ENCODE measurements around the gene HOXD11. TPM values are rescaled to one million over a fixed set of nuclear protein-coding genes. Genes with fewer than 3 reads are reported as not detected.
A peak's percentile ranks its signal among the peaks of the same experiment; 100 is the strongest.

The HOXD11 gene
- total RNA-seq, 1 donor from 2014 or later: 16.3 TPM

DNA sequence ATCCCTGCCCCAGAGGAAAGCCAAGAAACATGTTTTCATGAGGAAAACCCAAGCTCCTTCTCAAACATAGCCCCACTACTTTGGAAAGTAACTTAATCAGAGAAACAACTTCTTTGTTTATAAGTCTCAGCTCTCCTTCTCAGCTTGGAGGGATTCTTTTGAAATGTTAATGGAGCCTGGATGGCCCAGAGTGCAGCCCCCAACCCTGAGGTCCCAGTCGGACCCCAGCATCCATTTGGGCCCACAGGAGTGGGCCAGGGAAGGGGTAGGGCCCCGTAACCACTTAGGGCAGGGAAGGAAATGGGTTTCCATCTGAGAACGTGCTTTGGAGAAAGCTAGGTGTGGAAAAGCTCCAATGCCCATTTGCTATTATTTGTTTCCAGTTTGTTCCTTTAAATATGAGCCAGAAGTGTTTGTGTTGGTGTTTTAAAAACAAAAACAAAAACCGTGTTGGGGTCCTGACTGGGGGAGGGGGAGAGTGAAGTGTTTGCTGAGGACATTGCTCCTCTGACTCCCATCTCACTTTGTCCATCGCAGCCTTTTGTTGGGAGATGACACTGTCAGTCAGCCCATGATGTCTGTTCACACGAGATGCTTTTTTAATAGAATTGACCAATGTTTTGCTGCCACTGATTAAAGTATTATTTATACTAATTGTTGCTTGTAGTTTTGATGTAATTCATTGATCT is 48.4 kb downstream of the HOXD11 start:
- H3K4me3 ChIP-seq (ENCODE audit: low read depth, low read length): peak overlapping the region; percentile 59
- no peak for DNase-seq (ENCODE audit: low read depth)
- H3K27me3 ChIP-seq (ENCODE audit: control insufficient read depth, insufficient read depth, low read length): no peaks in the 10 kb centered on the region
- H3K36me3 ChIP-seq (ENCODE audit: control insufficient read depth, insufficient read depth, low read length): peaks cover 2% of the 10 kb centered on the region
- TF ChIP-seq, protein P1, sequence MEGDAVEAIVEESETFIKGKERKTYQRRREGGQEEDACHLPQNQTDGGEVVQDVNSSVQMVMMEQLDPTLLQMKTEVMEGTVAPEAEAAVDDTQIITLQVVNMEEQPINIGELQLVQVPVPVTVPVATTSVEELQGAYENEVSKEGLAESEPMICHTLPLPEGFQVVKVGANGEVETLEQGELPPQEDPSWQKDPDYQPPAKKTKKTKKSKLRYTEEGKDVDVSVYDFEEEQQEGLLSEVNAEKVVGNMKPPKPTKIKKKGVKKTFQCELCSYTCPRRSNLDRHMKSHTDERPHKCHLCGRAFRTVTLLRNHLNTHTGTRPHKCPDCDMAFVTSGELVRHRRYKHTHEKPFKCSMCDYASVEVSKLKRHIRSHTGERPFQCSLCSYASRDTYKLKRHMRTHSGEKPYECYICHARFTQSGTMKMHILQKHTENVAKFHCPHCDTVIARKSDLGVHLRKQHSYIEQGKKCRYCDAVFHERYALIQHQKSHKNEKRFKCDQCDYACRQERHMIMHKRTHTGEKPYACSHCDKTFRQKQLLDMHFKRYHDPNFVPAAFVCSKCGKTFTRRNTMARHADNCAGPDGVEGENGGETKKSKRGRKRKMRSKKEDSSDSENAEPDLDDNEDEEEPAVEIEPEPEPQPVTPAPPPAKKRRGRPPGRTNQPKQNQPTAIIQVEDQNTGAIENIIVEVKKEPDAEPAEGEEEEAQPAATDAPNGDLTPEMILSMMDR (IDR thresholded peaks at IDR 0.05; ENCODE audit: insufficient read depth, low read length, poor library complexity, severe bottlenecking): no peak

DNA sequence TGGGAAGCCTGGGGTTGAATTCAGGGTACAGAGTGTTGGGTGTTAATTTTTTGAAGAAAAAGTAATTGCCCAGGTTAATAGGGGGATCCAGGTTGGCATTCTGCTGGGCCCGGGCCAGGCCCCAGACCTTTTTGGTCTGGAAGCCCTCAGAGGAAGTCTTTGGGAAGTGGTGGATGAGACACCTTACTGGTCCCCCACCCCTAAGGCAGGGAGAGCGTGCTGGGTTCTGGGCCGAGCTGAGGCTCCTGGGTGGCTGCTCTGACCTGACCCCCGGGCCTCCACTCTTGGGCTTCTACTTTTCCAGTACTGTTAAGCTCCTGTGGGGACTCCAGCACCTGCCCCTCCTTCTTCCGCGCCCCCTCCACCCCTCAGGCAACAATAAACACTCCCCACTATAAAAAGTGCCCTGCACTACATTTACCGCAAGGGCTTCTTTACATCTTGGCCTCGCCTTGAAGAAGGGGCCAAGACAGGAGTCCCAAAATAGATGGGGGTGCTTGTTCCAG is 49.3 kb downstream of the HOXD11 start:
- TF ChIP-seq, protein P1 (IDR thresholded peaks at IDR 0.05; ENCODE audit: insufficient read depth, low read length, poor library complexity, severe bottlenecking): no peak
- peak overlapping the region; percentile 43 for H3K4me3 ChIP-seq (ENCODE audit: low read depth, low read length)
- no peak for DNase-seq (ENCODE audit: low read depth)
- no peaks in the 10 kb centered on the region for H3K27me3 ChIP-seq (ENCODE audit: control insufficient read depth, insufficient read depth, low read length)
- peaks cover 2% of the 10 kb centered on the region for H3K36me3 ChIP-seq (ENCODE audit: control insufficient read depth, insufficient read depth, low read length)

DNA sequence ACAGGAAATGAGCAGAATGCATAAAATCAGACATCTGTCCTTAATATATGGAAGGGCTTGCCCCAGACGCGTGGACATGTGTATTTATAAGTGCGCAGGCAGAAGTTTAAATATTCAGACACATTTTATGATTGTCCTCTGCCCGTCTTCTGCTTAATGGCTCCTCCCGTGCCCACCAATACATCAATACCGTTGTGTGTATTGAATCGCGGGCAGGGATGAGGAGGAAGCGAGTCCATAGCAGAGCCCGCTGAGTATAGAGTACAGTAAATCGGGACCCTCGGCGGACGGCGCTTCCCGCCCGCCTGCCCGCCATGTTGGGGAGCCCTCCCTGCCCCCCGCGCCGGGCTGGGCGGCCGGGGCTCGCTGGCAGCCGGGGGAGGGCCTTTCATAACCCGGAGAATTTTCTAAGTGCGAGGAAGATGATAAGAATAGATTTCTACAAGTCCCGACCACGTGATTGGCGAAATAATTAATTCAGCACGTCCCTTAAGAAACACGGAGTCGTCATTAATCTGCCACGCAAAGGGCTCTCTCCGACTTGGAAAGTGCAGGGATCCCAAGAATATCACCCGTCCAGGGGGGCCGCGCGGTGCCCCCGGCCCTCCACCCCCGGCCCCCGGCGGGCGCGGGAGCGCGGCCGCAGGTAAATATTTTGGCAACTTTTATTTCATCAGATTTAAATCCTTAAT is 49.9 kb downstream of the HOXD11 start, which contains the start of gene HOXD3:
HOXD3 (plus strand) TSS at position 501 of the 692 bp plus-strand sequence. CDS start 11,808 bp downstream, outside the sequence.
- TF ChIP-seq, protein P1 (IDR thresholded peaks at IDR 0.05; ENCODE audit: insufficient read depth, low read length, poor library complexity, severe bottlenecking): no peak
- no peak for DNase-seq (ENCODE audit: low read depth)
- H3K4me3 ChIP-seq (ENCODE audit: low read depth, low read length): peak within 1 kb of the TSS; percentile 43
- H3K27me3 ChIP-seq (ENCODE audit: control insufficient read depth, insufficient read depth, low read length): no peaks in the 10 kb centered on the region
- peaks cover 2% of the 10 kb centered on the region for H3K36me3 ChIP-seq (ENCODE audit: control insufficient read depth, insufficient read depth, low read length)

DNA sequence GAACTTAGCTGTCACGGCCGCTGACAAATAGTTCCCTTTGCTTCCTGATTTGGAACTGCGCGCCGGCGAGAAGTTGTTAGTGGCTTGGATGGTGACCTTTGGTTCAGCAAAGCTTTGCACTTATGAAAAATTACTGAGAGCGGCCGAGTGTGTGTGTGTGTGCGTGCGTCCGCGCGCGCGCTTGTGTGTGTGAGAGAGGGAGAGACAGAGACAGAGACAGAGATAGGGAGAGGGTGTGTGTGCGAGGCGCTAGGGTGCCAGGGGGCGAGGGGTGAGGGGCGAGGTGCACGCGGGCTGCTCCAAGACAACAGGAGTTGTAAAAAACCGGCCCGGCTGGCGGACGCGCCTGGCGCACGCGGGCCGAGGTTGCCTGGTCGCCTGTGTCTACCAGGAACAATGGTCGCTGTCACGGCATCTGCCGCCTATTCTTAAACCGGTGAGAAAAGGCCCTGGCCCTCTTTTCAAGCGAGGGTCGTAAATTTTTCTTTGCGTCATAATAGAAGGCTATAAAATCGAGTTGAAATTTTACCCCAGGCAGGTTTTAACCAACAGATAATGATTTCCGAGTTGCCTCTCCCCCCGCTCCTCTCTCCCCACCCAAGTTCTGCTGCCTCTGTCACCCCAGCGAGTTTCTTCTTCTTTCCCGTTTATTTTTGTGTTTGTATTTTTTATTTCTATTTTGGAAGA is 50.6 kb downstream of the HOXD11 start:
- Histone ChIP-seq H3K27me3 (ENCODE audit: control insufficient read depth, insufficient read depth, low read length) (no peaks in the 10 kb centered on the region), H3K4me3 (ENCODE audit: low read depth, low read length) (peak overlapping the region; percentile 43), H3K36me3 (ENCODE audit: control insufficient read depth, insufficient read depth, low read length) (peaks cover 2% of the 10 kb centered on the region)
- no peak for DNase-seq (ENCODE audit: low read depth)
- TF ChIP-seq, protein P1 (IDR thresholded peaks at IDR 0.05; ENCODE audit: insufficient read depth, low read length, poor library complexity, severe bottlenecking): no peak

DNA sequence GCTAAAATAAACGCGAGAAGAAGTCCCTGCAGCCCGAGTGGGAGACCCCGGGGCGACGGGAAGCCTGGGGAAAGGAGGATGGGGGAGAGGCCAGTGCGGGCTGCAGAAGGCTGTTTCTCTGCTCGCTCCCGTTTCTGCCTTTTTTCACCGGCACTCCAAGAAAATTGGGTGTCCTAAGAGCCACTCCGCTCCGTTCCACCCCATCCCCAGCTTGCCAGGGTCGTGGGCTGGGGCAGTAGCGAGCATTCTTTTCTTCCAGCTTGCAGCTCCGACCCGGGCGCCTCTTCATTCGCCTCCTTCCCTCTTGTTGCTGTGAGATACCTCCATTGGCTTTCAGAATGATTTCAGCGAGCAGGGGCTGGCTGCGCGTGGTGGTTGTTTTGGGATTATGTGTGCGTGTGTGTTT is 51.1 kb downstream of the HOXD11 start:
- no peak for DNase-seq (ENCODE audit: low read depth)
- peak overlapping the region; percentile 43 for H3K4me3 ChIP-seq (ENCODE audit: low read depth, low read length)
- no peaks in the 10 kb centered on the region for H3K27me3 ChIP-seq (ENCODE audit: control insufficient read depth, insufficient read depth, low read length)
- no peaks in the 10 kb centered on the region for H3K36me3 ChIP-seq (ENCODE audit: control insufficient read depth, insufficient read depth, low read length)
- TF ChIP-seq, protein P1 (IDR thresholded peaks at IDR 0.05; ENCODE audit: insufficient read depth, low read length, poor library complexity, severe bottlenecking): no peak
